Vagina (tissue), 2 donors: ENCODE data around the gene ATP13A2. TPM values are rescaled to one million over a fixed set of nuclear protein-coding genes. Genes with fewer than 3 reads are reported as not detected.

ENCODE experiments used
- DNase-seq, 2 donors: peaks; one replicate each; pipeline ENCODE4 v3.0.0-alpha.2; 2017; ENCODE audit errors: extremely low spot score in 2 of 2
- H3K27ac ChIP-seq: fragments of 200-600 bp; sonication (generic); one replicate; pipeline ENCODE4 v1.5.1; 2019
- H3K27me3 ChIP-seq: fragments of 200-600 bp; sonication (generic); one replicate; pipeline ENCODE4 v1.5.1; 2019
- H3K36me3 ChIP-seq, 2 donors: fragments of 200-600 bp; sonication (generic); one replicate each; pipeline ENCODE4 v1.5.1; 2017 to 2019
- H3K4me1 ChIP-seq: fragments of 200-600 bp; sonication (generic); one replicate; pipeline ENCODE4 v1.5.1; 2019
- H3K4me3 ChIP-seq, 2 donors: fragments of 200-600 bp; sonication (generic); 1 replicate in 1 of 2; 2 replicates in 1 of 2; pipeline ENCODE4 v1.5.1; 2016 to 2019
- H3K9me3 ChIP-seq: fragments of 200-600 bp; sonication (generic); one replicate; pipeline ENCODE4 v1.5.1; 2019
- CTCF ChIP-seq, 3 experiments: fragments of 450-650 bp in 2 of 3; fragments of 200-600 bp in 1 of 3; sonication (generic) in 1 of 3; IDR thresholded peaks; one replicate each; pipeline ENCODE4 v1.5.1; 2017 to 2019; ENCODE audit warnings: antibody characterized with exemption in 3 of 3, mild to moderate bottlenecking in 2 of 3, moderate library complexity in 2 of 3
- POLR2A ChIP-seq, 2 donors: fragments of 450-650 bp; IDR thresholded peaks; one replicate each; pipeline ENCODE4 v1.6.1; 2017; ENCODE audit warnings: antibody characterized with exemption in 2 of 2, mild to moderate bottlenecking in 2 of 2, moderate library complexity in 2 of 2
- POLR2AphosphoS5 ChIP-seq, 2 donors: sonication (generic); formaldehyde crosslinking; IDR thresholded peaks; one replicate each; pipeline ENCODE4 v1.9.0; 2017; ENCODE audit warnings: antibody characterized with exemption in 2 of 2, mild to moderate bottlenecking in 2 of 2, low read depth in 1 of 2; ENCODE audit not compliant: insufficient read depth in 1 of 2
- intact Hi-C: fragments of 100-400 bp; cut with DNase I; formaldehyde crosslinking; loops from one replicate; pipeline ENCODE4 v1.15.1; 2023
- total RNA-seq: library from RNA; depleted of rRNA; stranded (reverse); fragments of >200 nt; gene quantifications from one replicate; pipeline ENCODE4 v1.2.3, GENCODE V29; 2016

ATP13A2 gene
- total RNA-seq: 31.7 TPM

DNA sequence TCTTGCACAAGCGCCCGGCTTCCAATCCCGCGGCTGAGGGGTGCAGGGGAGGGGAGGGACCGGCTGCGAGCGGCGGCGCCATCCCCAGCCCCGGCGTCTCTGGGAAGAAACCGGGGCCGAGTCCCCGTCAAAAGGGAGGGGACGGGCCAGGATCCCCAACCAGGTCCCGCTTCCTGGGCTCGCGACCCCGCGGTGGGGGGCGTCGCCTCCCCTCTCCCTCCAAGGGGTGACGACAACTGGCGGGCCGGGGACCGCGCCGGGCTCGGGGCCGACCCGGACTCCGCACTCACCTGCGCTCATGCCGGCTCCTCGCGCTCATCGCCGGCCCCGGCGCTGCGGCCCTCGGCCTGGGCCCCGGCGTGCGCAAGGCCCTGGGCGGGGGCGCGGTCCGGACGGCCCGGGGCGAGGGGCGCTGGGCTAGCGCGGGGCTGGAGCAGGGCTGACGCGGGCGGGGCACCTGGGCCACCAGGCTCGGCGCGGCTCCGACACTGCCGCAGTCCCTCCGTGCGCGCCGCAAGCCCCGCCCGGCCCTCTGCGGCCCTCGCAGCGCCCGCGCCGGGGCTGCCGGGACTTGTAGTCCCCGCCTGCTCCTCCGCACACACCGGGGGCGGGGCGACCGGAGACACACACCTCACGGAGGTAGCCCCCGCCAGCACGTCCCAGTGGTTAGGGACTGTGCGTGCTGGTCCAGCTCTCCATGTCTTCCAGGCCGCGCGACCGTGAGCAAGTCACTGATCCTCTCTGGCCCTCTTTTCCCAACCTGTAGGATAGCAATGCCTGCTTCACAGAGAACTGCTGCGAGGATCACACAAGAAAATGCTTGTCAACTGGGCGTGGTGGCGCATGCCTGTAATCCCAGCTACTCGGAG, at the start of gene ATP13A2:
Gene ATP13A2 (minus strand): TSS at position 490 of the 869 bp plus-strand sequence. CDS start 190 bp downstream, at position 300.
- Histone ChIP-seq H3K27me3 (no peaks in the 10 kb centered on the region), H3K4me1 (peaks cover 28% of the 10 kb centered on the region), H3K27ac (peak within 1 kb of the TSS; percentile 44), H3K36me3 (no peaks in the 10 kb centered on the region), H3K4me3 (peak within 1 kb of the TSS; percentile 78 to 79), H3K9me3 (no peaks in the 10 kb centered on the region)
- TF ChIP-seq CTCF (IDR thresholded peaks at IDR 0.05) (no peak), POLR2A (IDR thresholded peaks at IDR 0.05) (peak in 1 of 2 donors; percentile 16), POLR2AphosphoS5 (IDR thresholded peaks at IDR 0.05; ENCODE audit: insufficient read depth in 1 of 2, low read depth in 1 of 2) (peak in 1 of 2 donors; percentile 33)
- intact Hi-C loops: no loop called here
- DNase-seq: no peak

DNA sequence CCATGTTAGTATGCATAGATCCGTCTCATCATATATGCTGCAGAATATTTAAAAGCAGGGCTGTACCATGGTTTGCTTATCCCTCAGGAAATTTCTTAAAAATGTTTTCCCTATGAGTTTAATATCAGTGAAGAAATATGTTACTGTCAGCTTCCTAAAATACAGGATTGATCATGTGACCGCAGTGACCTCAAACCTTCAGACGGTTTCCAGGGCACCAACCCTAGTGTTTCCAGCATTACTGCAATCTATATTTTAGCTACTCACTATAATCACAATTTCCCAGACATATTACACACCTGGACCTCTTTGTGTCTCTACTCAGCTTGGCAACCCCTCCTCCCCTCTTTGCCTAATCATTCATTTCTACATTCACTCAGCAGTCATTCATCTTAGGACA, 49.8 kb upstream of the ATP13A2 start:
- H3K9me3 ChIP-seq: no peaks in the 10 kb centered on the region
- H3K4me1 ChIP-seq: peaks cover 4% of the 10 kb centered on the region
- no peak for DNase-seq
- no peak overlapping the region for H3K27ac ChIP-seq
- H3K4me3 ChIP-seq: no peak overlapping the region
- intact Hi-C loops: no loop called here
- no peaks in the 10 kb centered on the region for H3K36me3 ChIP-seq
- H3K27me3 ChIP-seq: no peaks in the 10 kb centered on the region
- no peak for TF ChIP-seq POLR2A (IDR thresholded peaks at IDR 0.05)
- no peak for TF ChIP-seq POLR2AphosphoS5 (IDR thresholded peaks at IDR 0.05; ENCODE audit: insufficient read depth in 1 of 2, low read depth in 1 of 2)

GRCh38 chr1:17060306-17060749, 48.6 kb upstream of the ATP13A2 start:
- Histone ChIP-seq H3K9me3 (no peaks in the 10 kb centered on the region), H3K4me1 (peaks cover 4% of the 10 kb centered on the region), H3K36me3 (no peaks in the 10 kb centered on the region), H3K4me3 (no peak overlapping the region), H3K27me3 (no peaks in the 10 kb centered on the region), H3K27ac (no peak overlapping the region)
- DNase-seq: no peak
- intact Hi-C loops: no loop called here
- TF ChIP-seq POLR2AphosphoS5 (IDR thresholded peaks at IDR 0.05; ENCODE audit: insufficient read depth in 1 of 2, low read depth in 1 of 2): no peak
- TF ChIP-seq POLR2A (IDR thresholded peaks at IDR 0.05): no peak
- TF ChIP-seq CTCF (IDR thresholded peaks at IDR 0.05): no peak

DNA sequence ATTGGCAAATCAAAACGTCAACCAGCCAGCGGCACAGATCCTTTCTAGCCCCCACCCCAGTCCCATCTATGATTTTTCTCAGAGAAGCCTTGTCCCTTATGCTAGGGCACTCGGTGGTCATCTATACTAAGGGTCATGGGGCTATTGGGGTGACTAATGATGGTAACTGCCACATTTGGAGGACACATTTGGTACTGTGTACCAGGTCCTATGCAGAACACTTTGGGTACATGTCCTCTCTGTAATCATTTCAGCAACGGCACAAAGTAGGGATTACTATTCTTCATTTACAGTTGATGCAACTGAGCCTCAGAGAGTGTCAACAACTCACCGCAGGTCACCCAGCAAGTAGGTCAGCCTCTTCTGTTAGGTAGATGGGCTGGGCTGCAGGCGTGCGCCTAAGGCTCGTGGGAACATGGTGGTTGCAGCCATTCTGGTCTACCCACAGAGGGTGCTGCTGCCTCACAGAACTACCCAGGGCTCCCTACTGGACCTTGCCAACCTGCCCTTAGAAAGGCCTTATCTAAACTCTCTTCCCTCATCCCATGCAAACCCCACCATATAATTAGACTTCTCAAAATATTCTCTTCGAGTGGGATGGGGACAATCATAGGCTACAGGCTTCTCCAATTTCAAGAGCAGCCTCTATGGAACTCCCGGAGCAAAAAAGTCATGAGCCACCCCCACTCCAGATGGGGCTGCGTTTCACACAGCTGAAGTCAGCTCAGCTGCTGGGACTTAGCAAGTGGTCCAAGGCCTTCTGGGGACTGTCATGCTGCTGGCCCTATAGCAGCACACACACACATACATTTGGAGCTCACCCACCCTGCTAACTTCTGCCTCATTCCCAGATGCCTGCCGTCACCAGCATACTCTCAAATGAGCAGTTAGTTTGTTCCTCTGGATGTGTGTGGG, 47.9 kb upstream of the ATP13A2 start:
- Histone ChIP-seq H3K27ac (no peak overlapping the region), H3K27me3 (no peaks in the 10 kb centered on the region), H3K9me3 (no peaks in the 10 kb centered on the region), H3K4me1 (peaks cover 4% of the 10 kb centered on the region), H3K36me3 (no peaks in the 10 kb centered on the region), H3K4me3 (no peak overlapping the region)
- intact Hi-C loops: no loop called here
- no peak for TF ChIP-seq POLR2A (IDR thresholded peaks at IDR 0.05)
- TF ChIP-seq CTCF (IDR thresholded peaks at IDR 0.05): peak in 1 of 3 experiments; percentile 41
- DNase-seq: no peak

DNA sequence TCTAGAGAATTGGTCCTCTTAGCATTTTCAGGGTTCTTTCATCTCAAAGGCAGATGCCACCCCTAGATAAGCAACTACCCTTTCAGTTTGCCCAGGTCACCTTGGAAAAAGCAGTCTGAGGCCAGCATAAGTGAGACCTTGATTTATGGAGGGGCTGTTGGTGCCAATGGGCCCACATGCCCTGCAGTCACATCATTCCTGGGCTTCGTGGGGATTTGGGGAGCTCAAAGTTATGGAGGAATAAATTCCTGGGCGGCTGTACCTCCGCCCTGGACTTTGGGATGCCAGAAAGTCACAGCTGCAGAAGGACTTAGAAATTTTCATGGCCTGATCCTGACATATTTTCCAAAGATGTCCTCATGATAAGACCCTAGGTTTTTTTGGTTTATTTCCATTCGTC, 44.8 kb upstream of the ATP13A2 start:
- Histone ChIP-seq H3K4me3 (no peak overlapping the region), H3K36me3 (peaks cover 0 to 1% of the 10 kb centered on the region in 2 donors)
- intact Hi-C loops: no loop called here

More for the DNA sequence above, 44.8 kb upstream of the ATP13A2 start:
- no peak for DNase-seq
- Histone ChIP-seq H3K27ac (no peak overlapping the region), H3K27me3 (no peaks in the 10 kb centered on the region), H3K9me3 (no peaks in the 10 kb centered on the region), H3K4me1 (peaks cover 18% of the 10 kb centered on the region)
- no peak for TF ChIP-seq POLR2AphosphoS5 (IDR thresholded peaks at IDR 0.05; ENCODE audit: insufficient read depth in 1 of 2, low read depth in 1 of 2)
- TF ChIP-seq POLR2A (IDR thresholded peaks at IDR 0.05): no peak
- TF ChIP-seq CTCF (IDR thresholded peaks at IDR 0.05): no peak
